AG08395 (cell line): ENCODE measurements around the gene MRPS15.

Experiments
- DNase-seq: peaks from one replicate; pipeline ENCODE4 v3.0.0; 2012; ENCODE audit warnings: mixed read lengths, low spot score

Gene MRPS15

DNA sequence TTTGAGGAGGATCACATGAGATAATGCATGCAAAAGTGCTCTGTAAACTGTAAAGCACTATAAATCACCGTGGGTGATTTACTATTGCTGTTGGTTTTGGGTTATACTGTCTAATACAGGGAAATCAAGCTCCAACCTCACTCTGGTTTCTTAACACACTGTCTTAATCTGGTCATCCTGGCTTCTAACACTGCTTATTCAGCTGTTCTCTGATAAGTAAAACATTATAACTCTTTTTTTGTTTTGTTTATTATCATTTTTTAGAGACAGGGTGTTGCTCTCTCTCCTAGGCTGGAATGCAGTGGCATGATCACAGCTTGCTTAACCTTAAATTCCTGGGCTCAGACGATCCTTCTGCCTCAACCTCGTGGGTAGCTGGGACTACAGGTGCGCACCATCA lies 44.6 kb downstream of the MRPS15 start:
- no peak for DNase-seq

DNA sequence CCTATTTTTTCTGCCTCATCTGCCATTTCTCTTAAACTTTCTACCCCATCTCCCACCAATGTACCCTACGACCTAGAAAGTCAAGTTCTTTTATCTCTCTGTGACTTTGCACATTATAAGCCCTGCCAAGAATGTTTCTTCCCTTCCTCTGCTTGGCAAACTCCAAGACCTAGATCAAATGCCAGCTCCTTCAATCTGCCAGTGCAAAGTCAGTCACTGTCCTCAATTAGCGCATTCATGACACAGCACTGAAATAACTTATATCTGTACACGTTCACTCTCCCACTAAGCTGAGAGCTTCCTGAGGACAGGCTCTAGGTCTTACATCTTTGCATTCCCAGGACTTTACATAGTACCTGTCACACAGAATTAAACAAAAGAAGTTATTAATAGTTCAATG lies 45.0 kb downstream of the MRPS15 start:
- no peak for DNase-seq

DNA sequence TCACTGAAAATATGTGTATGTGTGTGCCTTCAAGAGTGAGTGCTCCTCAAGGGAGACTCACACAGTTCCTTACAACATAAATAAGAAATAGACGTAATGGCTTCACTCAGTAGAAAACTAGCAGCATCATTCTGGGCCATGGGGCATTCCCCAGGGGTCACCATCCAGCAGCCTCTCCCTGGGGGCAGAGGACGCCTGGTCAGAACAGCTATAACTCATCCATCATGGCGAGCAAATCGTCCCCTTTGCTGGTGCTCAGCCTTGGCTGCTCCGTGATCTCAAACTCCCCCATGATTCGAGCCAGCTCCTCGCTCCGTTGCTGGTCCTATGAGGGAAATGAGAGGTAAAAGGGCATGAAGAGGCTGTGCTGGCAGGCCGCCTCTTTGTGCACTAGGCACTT lies 46.3 kb downstream of the MRPS15 start:
- no peak for DNase-seq

DNA sequence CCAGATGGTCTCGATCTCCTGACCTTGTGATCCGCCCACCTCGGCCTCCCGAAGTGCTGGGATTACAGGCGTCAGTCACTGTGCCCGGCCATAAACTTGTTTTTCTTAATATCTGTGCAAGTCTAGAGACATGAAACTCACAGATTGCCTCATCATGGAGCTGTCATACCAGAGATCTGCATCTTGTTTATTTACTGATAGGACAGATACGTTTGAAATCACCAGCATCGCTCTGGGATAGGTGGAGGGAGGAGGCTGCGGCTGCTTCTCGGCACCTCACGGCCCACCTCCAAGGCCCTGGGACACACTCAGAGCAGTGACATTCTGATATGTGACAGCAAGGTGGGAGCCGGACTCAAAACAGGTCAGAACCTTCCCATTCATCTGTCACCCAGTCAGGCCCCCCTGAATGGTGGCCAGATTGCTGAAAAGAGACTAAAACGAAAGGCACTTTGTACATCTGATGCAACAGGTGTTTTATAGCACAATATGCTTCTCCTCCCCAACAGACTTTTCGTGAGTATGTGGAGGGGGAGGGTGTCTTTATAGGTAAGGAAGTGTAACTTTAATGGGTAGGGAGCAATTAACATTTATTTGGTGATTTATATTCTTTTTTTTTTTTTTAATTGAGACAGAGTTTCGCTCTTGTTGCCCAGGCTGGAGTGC lies 48.4 kb downstream of the MRPS15 start:
- DNase-seq: no peak

DNA sequence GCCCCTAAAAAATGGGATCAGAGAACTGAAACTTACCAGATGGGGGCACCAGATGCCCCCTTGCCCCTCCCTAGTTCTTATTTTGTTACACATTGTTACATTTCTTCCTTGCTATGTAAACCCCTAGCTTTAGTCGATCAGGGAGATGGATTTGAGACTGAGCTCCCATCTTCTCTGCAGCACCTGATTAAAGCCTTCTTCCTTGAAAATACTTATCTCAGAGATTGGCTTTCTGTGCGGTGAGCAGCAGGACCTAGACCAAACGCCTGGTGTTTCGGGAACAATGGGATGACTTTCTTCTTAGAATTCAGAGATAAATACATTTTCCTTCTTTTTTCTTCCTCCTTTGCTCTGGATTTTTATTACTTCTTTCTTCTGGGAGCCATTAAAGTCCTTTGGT lies 49.8 kb downstream of the MRPS15 start:
- DNase-seq: no peak

DNA sequence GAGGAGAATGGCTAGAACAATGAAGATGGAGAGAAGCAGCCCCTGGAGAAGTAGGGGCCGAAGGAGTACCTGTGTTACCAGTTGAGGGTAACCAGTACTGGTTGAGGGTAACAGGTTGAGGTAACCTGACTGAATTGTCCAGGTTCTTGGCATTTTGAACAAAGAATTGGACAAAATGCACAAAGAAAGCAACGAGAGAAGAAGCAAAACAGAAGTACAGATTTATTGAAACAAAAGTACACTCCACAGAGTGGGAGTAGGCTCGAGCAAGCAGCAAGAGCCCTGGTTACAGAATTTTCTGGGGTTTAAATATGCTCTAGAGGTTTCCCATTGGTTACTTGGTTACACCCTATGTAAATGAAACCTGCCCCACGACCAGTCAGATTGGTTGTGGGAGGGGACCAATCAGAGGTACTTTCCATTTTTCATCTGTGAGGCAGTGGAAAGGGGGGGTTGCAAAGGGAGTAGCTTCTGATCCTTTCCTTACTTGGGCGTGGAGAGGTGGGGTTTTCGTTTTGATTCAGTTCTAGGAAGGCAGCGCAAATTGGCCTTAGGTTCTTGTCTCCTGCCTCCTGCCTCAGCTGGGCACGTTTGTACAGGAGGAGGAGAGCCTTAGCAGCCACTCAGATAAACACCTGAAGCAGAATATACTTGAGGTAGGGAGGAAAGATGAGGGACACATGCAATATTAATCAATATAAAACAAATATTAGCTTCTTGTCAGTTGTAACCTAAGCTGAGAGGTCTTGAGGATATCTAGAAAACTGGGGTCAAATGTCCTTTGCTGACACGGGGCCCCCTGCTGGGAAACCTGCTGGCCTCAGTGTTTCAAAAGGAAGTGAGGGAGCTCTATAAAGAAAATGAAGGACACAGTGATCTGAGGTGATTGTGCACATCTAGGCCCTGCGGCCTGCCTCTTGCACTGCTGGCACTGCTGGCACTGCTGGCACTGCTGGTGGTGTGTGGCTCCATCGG lies 52.2 kb downstream of the MRPS15 start:
- DNase-seq: no peak

DNA sequence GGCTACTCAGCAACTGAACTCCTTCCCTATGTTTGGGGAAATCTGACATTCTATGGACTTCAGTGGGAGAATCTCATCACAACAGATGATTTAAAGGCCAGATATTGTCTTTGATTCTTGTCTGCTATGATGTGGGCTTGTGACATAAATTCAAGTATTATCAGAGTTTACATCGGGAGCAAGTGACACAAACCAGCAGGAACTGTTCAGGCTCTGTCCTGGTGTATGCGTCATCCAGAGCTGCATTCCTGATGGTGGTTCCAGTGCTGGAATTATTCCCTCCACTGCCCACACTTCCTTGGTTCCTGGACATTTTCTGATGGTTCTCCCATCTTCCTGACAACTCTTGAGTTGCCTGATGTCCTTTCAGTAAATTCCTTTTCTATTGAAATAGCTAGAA lies 55.7 kb downstream of the MRPS15 start:
- DNase-seq: peak; percentile 59

DNA sequence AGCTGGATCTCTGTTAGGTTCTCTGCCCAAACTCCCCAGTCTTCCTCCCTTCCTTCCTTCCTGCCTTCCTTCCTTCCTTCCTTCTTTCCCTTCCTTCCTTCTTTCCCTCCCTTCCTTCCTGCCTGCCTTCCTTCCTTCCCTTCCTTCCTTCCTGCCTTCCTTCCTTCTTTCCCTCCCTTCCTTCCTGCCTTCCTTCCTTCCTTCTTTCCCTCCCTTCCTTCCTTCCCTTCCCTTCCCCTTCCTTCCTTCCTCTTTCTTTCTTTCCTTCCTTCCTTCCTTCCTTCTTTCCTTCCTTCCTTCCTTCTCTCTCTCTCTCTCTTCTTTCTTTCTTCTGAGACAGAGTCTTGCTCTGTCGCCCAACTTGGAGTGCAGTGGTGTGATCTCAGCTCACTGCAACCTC lies 57.7 kb downstream of the MRPS15 start:
- no peak for DNase-seq
